ENCODE results near the gene TIGD6.
"Not testable (repeated sequence)": the region's sequence is repeated elsewhere in the genome, so short reads cannot be mapped to it uniquely, and the experiment has no call there.

Gene TIGD6

DNA sequence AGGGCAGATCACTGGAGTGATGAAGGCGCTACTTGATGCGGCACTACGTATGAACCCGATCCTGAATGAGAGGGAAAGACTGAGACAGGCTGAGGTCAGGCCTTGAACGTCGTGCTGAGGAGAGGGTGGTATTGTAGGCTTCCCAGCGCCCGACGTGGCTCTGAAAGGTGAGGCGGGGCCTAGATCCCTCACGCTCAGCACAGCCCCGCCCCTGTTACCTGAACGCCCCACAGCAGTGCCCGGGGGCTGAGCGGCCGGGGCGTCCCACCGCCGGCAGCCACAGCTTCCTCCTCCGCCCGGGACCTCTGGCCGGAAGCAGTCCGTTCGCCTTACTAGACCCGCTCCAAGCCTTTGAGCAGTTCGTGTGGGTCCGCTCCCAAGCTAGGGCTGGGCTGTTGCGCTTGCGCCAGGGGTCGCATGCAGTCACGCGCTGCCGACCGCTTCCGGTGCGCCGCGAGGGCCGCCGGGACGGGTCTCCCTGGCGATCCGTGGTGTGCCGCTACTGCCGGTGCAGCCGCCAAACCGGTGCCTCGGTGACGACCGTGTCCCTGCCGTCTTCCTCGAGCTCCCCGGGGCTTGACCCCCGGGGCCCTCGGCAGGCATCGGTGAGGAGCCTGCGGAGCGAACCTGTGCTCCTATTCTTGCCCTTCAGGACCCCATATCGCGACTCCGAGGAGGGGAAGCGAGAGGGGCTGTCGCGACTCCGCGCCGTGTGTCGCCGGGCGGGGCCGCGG lies at the start of gene TIGD6, which contains the start of gene HMGXB3:
Gene TIGD6, minus strand, starts transcription at position 399 of the 734 bp plus-strand sequence. CDS start 4,306 bp downstream, outside the sequence.
Gene HMGXB3, plus strand, starts transcription at position 484 of the 734 bp plus-strand sequence. CDS start 4,114 bp downstream, outside the sequence.
- DNase-seq: peak; percentile 96

DNA sequence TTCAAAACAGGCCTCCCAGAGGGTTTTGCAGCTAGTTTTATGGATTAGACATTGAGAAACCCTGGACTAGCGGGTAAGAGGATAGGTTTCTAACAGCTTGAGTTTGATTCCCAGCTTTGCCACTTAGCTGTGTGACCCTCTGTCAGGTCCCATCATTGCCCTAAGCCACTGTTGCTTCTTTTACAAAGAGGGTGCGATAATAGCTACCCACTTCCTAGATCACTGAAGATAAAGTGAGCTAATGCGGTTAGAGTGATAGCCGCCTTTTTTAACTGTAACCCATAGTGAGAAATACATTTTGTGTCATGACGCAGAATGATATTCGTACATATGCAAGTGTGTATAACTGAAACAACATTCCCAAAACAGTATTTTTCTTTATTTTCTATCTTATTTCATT lies 45.6 kb upstream of the TIGD6 start:
- no peak for DNase-seq

DNA sequence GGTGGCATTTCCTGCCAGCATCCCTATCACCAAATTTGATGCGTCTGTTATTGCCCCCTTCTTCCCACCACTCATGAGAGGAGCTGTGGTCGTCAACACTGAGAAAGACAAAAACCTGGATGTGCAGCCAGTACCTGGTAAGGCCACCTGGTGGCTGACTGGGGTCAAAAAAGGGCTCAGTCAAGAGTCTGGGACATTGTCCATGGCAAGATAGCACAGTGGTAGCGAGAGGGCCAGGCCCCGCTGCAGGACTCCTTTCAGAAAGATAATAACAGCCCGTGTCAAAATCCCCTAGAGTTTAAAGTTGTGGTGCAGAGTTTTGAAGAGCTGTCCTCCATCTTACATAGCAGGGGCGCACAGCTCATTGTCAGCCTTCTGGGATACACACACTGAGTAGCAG lies 45.1 kb upstream of the TIGD6 start:
- no peak for DNase-seq

DNA sequence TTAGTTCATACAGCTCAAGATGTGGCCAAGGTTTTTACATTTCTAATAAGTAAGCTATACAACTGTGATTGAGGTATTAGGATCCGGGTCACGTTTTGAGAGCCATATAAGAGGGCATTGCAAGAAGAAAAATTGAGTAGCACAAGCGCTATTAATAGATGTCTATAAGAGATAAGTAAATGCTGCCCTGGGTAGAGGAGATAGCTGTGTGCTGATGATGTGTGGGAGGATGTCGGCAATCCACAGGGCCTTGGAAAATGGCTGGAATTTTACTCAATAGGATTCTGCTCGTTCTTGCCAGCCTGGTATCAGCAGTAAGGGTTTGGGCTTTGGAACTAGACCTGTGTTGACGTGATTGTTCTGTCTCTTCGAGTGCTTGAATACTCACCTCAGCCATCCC lies 44.3 kb upstream of the TIGD6 start:
- no peak for DNase-seq

DNA sequence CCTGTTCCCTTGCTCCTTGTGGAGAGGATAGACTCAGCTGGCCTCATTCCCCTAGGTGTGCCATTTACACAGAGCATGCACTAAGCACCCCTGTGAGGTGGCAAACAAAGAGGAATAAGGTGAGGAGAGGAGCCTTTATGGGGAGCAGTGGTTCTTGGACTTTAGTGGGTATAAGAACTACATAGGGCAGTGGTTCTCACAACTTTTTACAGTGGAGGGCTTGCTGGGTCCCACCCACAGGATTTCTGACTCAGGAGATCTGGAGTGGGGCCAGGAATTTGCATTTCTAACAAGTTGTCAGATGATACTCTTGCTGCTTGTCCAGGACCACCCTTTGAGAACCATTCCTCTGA lies 43.9 kb upstream of the TIGD6 start:
- no peak for DNase-seq

DNA sequence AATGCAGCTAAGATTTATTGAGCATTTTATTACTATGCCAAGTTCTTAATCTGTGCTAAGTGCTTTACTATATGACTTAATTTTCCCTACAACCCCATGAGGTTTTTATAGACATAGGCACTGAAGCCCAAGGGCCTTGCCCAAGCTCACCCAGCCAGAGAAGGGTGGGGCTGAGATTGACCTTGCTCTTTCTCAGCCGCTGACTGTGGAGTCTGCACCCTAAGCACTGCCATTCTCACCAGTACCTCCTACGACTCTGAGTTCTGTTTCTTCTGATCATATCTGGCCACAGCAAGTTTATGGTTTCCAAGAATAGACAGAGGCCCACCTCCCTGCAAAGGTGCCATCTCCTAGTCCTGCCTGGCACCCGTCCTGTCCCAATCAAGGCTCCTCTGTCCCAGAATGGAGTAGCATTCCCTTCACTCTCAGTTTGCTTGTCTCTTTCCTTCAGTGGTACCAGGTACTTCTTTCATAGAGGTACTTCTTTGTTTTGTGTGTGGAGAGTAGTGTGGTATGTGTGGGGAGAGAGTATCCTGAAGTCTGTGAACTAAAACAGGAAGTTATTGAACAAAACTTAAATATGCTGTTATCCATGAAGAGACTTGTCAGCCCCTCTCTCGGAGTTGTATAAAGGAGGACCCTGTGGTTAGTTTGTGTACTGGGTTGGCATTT lies 43.3 kb upstream of the TIGD6 start:
- no peak for DNase-seq

DNA sequence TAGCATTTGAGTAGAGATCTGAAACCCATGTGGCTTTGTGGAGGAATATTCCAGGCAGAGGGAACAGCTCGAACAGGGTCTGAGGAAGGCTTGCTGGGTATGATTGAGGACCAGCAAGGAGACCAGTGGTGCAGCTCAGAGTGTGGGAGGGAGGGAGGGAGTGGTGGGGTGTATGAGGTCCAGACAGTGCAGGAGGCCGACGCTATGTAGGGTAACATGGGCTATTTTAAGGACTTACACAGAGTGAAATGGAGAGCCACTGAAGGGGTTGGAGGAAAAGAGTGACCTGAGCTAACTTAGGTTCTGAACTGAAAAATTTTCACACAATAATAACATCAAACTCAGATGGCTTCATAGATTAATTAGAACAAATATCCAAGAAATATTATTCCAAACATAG lies 42.0 kb upstream of the TIGD6 start:
- no peak for DNase-seq

DNA sequence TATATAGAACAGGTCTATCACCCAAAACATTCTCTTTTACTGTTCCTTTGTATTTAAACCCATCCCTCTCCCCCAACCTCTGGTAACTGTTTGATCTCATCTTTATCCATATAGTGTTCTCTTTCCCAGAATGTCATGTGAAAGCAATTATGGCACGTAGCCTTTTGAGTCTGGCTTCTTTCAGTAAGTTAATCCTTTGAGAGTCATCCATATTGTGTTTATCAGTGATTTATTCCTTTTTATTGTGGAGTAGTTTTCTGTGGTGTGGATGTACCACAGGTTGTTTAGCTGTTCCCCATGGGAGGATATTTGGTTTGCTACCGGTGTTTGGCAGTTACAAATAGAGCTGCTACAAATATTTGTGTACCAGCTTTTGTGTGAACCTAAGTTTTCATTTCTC lies 38.1 kb upstream of the TIGD6 start:
- DNase-seq: no peak

DNA sequence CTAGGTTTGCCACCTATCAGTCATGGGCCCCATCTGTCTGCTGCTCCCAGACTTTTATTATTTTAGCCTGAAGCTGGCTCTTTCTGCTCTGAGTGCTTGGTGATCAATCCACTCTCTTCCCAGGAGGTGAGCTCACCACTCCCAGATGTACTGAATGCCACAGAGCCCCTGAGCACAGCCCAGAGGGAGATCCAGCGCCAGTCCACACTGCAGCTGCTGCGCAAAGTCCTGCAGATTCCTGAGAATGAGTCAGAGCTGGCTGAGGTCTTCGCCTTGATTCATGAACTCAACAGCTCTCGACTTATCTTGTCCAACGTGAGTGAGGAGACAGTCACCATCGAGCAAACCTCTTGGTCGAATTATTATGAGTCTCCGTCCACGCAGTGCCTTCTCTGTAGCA lies 36.1 kb upstream of the TIGD6 start:
- no peak for DNase-seq

DNA sequence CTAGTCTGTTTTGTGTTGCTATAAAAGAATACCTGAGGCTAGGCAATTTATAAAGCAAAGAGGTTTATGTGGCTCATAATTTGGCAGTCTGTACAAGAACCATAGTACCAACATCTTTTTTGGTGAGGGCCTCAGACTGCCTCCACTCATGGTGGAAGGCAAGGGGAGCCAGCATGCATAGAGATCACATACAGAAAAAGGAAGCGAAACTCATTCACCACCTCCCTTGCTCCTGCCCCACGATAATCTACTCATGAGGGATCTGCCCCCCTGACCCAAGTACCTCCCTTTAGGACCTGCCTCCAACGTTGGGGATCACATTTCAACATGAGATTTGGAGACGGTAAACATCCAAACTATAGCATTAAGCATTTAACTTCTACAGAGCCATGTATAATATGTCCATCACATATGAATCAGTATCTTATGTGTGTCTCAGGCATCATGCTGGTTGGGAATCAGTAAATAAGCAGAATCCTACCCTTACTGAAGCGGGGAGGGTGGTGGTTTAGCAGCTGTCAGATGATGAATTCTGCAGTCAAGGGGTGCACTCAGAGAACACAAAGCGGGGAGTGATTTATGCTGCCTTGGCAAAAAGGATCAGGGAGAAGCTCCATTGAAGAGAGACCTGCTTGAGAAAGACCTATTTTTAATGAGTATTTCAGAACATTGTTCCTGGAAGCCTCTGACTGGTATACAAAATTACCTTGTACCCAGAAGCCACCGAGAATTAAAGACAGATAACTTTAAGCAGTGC lies 34.9 kb upstream of the TIGD6 start:
- DNase-seq: no peak

DNA sequence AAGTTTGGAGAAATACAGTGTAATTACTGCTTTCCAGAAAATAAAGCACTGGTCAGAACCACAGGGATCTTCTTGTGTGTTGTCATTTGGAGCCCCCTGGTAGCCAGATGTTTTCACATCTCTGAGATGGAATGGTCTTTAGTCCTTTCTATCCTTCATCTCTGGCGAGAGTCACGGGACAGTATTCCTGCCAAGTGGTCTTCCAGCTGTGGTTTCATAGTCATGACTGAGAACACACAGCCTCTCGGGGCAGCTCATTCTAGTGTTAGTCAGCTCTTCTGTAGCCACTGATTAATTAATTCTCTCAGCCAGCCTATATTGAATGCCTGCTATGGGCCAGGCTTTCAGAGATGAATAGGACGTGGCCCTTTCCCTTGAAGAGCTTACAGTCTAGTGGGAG lies 34.2 kb upstream of the TIGD6 start:
- no peak for DNase-seq

DNA sequence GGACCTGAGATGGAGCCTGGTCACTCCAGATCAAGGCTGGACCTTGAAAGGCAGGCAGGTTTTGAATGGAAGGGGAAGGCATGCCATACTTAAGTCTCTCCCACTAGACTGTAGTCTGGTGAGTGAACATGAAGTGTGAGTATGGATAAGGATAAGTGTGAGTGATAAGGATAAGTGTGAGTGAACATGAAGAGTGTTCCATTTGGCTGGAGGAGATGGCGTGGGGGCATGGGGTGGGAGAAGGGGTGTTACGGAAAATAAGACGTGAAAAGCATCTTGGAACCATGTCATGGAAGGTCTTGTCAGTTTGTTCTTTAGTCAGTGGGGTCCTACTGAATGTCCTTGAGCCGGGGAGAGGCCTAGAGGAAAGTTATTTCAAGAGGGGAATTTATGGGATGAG lies 32.9 kb upstream of the TIGD6 start:
- DNase-seq: no peak

DNA sequence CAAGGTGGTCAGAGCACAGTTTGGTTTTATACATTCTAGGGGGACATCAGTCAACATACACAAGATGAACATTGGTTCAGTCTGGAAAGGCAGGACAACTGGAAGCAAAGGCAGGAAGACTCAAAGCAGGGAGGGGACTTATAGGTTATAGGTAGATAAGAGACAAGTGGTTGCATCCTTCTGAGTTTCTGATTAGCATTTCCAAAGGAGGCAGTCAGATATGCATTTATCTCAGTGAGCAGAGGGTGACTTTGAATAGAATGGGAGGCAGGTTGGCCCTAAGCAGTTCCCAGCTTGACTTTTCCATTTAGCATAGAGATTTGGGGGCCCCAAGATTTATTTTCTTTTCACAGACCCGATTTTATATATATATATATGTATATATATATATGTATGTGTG lies 27.6 kb upstream of the TIGD6 start:
- not testable (repeated sequence) for DNase-seq

DNA sequence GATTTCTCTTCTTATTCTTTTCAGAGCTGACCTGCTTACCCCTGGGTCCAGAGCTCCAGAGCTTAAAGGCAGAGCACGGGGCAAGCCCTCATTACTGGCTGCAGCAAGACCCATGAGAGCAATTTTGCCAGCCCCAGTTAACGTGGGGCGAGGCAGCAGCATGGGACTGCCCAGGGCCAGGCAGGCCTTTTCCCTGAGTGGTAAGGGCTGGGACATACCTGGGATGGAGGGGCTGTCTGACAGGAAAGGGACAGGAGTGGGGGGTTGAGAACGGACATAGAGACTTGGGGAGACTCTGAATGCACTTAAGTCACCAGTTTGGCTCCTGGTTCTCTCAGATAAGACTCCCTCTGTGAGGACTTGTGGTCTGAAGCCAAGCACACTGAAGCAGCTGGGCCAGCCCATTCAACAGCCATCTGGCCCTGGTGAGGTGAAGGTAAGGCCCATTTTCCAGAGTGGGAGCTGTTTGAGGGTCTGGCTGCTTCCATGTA lies 26.3 kb upstream of the TIGD6 start:
- no peak for DNase-seq

DNA sequence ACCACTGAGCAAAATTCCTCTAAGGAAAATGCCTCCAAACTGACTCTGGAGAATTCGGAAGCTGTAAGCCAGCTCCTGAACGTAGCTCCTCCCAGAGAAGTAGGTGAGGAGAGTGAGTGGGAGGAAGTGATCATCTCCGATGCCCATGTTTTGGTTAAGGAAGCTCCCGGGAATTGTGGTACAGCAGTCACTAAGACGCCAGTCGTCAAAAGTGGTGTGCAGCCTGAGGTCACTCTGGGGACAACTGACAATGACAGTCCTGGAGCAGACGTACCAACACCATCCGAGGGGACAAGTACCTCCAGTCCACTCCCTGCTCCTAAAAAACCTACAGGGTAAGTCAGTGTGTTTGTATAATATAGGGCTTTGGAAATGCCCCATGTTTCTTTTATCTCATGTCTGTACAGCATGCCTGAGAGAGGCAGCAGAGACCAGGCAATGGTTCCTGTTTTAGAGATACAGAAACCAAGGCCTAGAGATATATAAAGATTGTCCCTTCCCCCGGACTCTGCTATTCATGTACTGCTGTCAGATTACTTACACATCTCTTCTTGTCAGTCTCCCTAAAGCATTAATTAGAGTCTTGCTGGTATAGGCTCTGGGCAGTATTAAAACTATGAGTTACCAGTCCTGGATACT lies 24.0 kb upstream of the TIGD6 start:
- no peak for DNase-seq

DNA sequence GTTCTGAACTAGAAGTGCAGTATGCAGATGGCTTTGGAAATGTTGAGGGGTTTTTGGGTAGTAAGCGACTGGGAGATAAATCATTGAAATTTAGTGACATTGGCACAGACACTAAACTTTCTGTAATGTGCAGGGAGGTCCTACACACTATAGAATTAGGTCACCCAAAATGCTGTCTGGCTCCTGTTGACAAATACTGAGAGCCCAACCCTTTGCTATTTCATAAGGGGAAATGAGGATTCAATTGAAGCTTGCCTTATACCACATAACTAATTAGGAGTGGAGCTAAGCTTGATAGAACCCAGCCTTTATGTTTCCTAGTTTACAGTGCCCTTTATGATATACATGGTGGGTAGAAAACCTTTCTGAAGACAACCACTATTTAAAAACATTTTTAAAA lies 22.7 kb upstream of the TIGD6 start:
- DNase-seq: no peak

DNA sequence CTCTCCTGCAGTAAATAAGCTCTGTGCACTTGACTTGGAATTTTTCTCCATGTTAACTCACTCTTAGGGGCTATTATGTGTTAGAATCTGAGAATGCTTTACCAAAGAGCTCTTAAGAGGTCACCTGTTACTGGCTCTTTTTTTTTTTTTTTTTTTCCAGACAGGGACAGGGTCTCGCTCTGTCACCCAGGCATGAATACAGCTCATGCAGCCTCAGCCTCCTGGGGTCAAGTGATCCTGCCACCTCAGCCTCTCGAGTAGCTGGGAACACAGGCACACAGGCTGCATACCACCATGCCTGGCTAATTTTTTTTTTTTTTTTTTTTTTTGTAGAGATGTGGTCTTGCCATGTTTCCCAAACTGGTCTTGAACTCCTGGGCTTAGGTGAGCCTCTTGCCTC lies 22.2 kb upstream of the TIGD6 start:
- DNase-seq: no peak

DNA sequence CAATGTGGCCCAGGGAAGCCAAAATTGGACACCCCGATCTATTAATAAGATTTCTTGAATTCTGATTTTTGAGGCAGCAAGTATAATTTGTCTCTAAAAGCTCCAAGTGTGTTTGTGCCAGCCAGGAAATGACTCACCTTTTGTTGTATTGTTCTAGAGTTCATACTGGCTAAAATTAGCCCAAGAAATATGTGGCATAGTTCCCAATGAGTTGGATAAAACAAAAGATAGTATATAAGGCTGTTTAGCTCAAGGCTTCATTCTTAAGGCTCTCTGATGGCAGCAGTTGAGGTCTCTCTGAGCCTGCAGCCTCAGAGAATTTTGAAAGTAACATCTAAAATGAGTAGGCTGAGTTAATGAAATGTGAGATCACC lies 21.7 kb upstream of the TIGD6 start:
- no peak for DNase-seq

DNA sequence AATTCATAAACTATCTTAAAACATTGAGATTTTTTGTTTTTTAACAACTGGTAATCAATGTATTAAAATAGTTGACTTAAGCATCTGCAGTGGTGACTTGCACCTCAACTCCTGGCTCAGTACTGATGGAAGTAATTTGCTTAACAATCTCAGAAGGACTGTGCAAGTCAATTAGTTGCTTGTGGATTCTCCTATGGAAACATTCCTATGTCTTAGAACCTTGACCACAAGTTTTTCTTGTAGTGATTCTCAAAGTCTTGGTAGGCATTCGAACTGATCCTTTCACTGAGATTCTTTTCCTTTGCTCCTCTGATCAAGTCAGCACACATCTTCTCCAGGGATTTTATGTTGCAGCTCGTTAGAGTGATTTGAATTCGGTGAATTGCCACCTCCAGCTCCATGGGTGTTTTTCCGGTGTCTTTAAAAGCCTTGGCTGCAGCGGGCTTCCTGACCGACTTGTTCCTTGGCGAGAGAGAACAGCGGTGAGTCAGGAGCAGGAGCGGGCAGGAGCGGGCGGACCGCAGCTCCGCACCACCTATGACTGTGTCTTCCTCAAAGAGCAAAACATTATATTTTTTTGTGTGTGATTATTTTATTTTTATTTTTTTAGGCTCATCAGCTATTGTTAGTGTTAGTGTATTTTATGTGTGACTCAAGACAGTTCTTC lies 21.2 kb upstream of the TIGD6 start:
- DNase-seq: no peak

DNA sequence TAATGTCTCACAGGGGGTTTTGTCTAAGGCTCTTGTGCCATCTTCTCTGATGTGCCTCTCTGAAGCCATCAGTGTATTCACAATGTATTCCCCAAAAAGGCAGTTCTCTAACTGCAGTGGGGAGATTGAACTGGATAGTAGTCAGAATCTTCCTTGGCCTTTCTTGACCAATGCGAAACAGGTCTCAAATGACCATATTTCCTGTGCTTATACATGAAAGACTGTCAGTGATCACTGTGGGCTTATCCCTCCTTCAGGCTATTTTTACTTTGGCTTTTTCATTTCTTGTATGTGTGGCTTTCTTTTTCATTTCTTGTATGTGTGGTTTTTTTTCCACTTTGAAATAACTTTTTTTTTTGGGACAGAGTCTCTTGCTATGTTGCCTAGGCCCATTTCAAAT lies 19.8 kb upstream of the TIGD6 start:
- no peak for DNase-seq

DNA sequence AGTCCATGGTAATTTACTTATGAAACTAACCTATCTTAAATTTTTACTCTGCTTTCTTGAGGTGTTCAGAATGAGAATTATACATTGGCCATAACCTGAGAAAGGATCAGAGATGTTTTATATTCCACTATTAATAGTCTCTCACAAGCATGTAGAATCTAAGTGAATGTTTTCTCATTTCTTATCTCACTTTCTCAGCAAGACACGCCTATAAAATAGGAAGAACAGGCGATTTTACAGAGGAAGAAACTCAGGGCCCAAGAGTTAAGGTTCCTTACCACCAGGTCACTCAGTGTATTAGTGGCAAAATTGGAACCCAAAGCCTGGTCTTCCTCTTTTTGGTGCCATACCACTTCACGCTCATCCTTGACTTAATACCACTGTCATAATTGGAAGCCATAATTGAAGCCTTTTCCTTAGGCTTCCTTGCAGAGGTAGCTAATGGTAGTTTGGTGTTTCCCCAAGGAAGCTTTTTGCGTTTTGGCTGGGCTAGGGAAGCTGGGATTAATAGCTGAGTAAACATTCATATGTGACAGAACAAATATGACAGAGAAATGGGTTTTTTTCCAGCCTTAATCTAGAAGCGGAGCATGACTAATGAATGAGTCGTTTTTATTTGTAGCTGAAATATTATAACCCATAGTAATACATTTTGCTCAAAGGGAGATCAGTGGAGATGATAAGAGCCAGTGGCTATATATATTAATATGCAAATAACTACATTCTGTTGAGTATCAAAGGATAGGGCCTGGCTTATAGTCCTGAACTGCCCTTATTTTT lies 17.0 kb upstream of the TIGD6 start:
- DNase-seq: no peak

DNA sequence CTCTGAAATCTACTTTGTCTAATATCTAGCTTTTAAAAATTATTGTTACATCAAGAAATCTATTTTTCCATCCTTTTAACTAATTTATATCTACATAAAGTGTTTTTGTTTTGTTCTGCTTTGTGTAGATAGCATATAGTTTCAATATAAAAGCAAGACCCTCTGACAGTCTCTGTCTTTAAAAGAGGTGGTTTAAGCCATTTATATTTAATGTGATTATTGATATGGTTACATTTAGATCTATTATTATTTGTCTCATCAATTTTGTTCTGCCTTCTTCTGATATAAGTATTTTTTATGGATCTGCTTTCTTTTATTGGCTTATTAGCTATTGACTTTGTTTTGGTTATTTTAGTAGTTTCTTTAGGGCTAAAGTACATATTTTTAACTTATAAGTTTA lies 16.1 kb upstream of the TIGD6 start:
- no peak for DNase-seq

Data from NCI-H345 (cell line).